GM21619 (cell line): Measurements from ENCODE around the gene EPHA8.

Experiments used
- ATAC-seq: cut with Tn5 transposase; IDR thresholded peaks from one replicate; pipeline ENCODE4 v1.9.1; 2021; ENCODE audit not compliant: unreplicated experiment

The EPHA8 gene

DNA sequence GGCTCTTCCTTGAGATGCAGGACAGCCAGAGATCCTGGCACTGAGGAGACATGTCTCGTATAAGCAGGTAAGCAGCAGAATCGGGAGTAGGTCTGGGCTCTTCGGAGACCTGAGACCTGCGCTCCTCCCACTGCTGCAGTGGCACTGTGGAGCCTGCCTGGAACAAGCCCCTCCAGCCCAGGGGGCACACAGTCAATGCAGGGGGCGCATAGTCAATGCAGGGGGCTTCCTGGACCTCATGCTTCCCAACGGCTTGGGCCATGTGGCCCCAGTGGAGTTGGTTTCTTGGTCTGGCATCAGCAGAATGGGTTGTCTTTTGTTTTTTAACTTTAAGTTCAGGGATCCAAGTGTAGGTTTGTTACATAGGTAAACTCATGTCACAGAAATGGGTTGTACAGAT is 27.9 kb upstream of the EPHA8 start:
- ATAC-seq: no peak

DNA sequence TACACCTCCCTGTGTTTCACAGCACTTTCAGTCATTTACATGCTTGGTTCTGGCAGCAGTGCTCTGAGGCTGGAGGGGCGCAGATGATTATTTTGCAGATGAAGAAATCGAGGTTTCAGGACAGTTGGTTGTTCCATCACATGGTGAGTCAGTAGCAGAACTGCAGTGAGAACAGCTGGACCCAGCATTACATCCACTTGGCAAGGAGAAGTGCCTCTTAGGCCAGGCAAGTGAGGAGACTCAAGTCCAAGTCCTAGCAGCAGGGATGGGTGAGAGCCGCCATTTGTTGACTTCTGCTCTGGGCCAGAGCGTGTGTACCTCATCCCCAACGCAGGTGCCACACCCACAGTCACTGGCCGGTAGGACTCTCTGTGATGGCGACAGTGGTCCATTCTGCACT is 26.8 kb upstream of the EPHA8 start:
- no peak for ATAC-seq

DNA sequence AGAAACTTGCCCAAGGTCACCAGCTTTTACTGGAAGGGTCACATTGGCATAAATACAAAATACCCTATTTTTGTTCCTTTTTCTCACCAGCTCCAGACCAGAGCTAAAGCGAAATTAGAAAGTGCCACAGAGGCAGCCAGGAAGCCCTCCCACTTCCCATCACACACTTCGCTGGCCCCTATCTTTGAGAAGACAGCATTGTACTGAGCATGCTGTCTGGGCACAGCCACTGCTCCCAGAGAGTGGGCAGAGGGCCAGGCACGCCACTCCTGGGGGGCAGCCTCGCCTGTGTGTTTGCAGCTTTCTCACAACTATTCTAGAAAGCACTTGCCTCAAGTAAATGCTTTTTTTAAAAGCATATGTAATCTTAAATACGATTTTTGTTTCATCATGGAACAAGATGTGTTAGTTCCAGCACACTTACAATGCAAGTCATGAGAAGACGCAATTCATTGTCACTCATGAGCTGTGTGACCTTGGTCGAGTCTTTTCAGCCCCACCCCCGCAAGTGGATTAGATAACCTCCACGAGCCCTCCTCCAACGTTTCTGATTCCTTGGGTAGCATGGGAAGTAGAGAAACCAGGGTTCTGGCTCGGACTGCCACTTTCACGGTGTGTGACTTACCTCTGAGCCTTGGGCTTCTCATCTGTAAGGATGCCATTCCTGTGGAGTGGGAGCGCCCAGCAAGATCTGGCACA is 25.7 kb upstream of the EPHA8 start:
- no peak for ATAC-seq

DNA sequence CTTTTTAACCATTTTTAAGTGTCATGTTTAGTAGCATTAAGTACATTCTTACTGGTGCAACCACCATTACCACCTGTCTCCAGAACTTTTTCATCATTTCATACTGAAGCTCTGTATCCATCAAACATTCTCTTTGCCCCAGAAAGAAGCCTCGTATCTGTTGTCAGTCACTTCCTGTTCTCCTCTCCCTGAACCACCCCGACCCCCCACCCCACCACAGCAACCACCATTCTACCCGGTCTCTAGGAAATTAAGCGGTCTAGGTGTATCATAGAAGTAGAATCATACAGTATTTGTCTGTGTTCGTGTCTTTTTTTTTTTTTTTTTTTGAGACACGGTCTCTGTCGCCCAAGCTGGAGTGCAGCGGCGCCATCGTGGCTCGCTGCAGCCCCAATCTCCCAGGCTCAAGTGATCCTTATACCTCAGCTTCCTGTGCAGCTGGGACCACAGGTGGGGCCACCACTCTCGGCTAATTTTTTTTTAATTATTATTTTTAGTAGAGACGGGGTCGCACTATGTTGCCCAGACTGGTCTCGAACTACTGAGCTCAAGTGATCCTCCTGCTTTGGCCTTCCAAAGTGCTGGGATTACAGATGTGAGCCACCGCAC is 23.7 kb upstream of the EPHA8 start:
- ATAC-seq: no peak

DNA sequence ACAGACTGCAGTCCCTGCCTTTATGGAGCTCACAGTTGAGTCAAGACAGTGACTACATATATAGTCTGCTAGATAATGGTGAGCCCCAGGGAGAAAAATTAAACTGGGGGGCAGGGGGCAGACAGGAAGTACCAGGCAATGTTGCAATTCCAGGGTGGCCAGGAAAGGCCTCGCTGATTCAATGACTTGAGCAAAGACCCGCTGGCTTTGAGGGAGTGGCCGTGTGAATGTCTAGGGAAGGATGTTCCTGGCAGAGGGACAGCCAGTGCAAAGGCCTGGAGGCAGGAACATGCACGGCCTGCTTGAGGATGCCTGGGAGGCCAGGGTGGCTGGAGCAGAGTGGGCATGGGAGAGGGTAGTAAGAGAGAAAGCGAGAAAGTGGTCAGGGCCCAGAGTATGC is 23.0 kb upstream of the EPHA8 start:
- ATAC-seq: no peak

DNA sequence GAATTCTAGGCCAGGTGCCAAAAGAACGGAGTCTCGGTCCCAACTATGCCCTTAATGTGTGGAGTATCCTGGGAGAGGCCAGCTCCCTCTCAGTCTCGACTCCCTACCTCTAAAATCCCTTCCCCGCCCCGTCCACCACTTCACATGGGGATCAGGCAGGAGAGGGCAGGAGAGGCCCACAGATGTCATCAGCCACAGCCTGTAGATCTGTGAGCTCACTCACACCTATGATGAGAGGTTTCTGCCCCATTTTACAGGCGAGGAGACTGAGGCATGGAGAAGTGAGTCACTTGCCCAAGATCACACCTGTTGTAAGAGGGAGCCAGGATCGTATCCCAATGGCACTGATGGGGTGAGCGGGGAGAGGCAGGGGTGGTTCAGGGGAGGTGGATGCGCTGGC is 20.4 kb upstream of the EPHA8 start:
- no peak for ATAC-seq

DNA sequence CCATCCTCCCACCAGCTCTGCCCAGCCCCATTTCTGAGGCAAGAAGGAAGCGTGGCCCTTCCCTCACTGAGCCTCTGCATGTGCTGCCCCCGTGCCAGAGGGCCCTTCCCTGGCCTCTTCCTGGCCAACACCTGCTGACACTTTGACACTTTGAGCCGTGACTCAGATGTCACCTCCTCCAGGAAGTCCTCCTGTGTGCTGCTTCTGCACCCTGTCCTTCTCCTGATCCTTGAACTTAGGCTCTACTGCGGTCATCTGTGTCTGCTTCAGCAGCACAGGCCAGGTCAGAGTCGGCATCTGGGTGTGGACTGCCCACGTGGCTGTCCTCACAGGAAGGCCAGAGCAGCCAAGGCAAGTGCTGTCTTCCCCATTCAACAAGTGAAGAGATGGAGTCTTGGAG is 19.6 kb upstream of the EPHA8 start:
- no peak for ATAC-seq

DNA sequence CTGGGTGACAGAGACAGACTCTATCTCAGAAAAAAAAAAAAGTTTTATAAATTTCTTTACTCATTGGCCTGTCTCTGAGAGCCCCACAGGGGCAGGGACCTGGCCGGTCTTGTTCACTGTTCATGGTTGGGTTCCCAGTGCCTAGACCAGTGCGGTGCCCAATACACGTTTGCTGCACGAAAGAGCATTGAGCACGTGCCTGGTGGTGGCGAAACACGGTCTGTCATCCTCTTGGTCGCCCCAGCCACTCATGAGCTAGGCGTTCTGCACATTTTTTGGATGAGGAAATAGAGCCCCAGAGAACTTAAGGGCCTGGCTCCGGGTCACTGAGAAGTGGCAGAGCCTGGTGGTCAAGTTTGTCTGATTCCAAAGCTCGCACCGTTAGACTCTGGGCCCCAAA is 18.7 kb upstream of the EPHA8 start:
- no peak for ATAC-seq

DNA sequence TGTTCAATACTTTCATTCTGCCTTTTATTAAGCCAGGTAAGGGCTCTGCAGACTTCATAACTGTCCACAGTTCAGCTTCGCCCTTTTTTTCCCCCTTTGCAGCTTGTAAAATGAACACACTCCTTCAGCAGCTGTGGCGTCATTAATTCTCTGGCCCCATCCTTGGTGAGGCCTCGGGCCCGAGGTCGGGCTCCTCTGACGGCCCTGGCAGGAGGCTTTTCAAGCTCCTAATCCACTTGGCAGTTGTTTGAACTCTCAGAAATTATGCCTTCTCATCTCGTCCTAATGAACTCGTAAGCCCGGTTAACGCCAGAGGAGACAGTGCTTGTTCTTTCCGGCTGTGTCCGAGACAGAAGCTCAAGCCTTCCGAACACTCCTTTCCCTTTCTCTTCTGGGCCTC is 18.1 kb upstream of the EPHA8 start:
- no peak for ATAC-seq

DNA sequence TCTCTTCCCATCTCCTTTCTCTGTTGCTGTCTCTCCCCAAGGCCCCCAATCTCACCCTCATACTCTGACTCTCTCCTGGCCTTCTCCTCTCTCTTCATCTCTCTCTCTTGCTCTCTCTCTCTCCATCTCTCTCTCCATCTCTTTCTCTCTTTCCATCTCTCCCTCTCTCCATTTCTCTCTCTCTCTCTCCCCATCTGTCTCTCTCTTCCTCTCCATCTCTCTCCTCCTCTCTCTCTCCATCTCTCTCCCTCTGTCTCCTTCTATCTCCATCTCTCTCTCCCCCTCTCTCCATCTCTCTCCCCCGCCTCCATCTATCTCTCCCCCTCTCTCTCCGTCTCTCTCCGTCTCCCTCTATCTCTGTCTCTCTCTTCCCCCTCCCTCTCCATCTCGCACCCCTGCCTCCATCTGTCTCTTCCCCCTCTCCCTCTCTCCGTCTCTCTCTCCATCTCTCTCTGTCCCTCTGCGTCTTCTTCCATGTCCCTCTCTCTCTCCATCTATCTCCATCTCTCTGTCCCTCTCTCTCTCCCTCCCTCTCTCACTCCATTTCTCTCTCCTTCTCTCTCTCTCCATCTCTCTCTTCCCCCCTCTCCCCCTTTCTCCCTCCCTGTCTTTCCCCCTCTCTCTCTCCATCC is 16.0 kb upstream of the EPHA8 start:
- no peak for ATAC-seq

DNA sequence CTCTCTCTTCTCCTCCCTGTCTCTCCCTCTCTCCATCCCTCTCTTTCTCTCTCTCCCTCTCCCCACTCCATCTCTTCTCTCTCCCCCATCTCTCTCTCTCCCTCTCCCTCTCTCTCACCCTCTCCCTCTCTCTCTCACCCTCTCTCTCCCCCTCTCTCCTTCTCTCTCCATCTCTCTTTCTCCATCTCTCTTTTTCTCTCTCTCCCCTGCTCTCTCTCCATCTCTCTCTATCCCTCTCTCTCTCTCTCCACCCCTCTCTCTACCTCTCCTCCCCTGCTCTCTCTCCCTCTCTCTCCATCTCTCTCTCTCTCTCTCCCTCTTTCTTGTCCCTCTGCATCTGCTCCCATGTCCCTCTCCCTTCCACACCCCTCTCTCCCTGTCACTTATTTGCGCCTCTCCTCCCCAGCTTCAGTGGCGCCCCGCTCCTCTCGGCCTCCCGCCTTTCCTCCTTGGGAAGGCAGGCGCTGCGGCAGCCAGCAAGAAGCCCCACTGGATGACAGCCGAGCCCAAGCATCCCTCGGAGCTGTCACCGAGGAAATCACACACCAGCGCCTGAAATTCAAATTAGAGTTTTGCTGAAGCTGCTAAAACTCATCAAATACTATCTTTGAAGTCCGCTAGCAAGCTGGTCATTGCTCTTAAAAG is 15.3 kb upstream of the EPHA8 start:
- ATAC-seq: no peak

DNA sequence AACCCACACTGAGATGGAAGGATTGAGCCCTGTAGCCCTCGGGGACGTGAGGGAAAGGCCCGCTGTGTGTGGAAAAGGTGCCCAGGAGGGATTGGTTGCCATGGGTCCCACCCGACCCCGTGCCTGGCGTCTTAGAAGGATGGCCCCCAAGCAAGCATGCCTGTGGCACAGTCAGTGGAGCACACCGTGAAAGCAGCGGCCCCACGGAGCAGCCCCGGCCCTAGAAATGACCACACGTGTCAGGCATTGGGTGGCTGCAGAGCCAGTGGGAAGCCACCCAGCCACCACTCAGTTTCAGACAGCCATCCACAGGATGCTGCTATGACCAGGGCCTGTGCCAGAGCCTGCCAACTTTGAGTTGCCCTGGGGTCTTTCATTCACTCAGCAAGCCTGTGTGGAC is 13.3 kb upstream of the EPHA8 start:
- no peak for ATAC-seq

DNA sequence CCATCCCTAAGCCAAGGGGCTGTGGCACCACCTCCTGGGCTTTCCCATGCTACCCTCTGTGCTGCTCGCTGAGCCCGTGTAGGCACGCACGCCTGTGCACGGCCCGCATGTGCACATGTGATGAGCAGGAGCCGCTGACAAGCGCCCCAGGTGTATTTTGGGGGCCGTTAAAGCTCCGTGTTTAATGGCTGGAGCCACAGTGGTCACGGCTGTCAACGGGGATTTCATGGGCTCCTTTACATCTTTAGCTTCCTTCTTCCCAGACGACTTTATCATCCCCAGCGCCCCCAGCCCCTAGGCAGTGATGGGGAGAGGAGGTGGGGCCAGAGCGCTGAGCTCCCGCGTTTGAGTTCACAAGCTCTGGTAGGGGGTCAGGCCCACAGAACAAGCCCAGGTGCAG is 11.7 kb upstream of the EPHA8 start:
- no peak for ATAC-seq

DNA sequence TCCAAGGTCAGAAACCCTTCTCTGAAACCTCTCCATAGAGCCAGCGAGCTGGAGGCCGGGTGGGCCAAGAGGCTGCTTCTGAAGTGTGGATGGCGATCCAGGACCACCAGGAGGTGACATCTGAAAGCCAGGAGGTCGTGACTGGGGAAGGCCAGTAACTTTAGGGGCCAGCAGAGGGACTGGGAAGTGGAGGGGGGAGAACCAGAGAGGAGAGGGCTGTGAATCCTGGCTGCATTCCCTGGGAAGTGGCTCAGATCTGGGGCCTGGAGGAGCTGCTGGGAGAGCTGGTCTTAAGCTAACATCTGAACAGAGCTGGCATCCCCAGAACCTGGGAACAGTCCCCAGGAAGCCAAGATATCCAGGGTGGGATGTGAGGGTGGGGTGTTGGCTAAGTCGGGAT is 11.3 kb upstream of the EPHA8 start:
- no peak for ATAC-seq

DNA sequence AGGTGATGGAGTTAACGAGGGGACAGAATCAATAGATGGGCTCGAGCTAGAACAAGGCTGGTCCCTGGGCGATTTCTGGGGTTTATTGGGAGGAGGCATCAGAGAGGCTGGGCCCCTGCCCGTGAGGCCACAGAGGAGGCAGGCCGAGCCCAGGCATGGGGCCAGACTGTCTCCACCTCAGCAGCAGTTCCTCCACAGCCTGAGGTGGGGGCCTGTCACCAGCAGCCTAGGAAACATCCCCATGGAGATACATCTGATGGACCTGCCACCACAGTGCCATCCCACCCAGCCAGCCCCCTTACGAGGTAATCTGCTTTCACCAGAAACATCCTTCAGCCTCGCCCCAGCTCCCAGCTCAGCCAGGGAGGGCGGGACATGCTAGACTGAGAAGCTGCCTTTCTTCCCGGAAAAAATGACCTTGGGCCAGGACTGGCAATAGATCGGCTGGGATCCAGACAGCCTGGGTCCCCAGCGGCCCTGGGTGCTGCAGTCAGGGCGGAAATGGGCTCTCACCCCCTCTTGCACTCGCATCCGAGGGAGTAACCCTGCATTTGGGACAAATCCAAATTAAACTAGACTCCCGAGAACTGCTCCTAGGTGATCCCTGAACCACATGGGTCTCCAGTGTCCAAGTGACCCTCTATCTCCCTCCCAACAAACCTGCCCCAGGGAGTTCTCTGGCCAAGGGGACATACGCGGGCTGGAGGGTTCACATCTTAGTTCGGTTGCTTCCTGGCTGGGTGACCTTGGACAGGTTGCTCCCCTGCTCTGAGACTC is 10.0 kb upstream of the EPHA8 start:
- no peak for ATAC-seq

DNA sequence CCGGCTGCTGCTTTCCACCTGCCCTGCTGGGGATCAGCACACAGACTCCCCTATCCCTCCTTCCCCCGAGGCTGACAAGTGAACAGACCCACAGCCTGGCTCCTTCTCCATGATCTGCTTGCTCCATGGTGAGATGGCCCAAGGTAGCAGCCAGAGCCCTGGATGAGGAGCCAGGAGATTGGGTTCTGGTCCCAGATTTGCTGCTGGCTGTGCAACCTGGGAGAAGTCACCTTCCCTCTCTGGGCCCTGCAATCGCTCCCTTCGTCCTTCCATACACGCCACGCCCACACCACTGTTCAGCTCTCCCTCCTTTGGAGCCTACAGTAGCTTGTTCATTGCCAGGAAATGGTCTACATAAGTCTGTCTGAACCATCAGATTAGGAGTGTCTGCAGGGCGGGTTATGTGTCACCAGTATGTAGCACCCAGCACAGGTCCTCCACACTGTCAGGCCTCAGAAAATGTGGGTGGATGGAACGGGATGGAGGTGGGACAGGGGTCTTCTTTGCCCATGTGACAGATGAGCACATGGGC is 9.2 kb upstream of the EPHA8 start:
- ATAC-seq: no peak

DNA sequence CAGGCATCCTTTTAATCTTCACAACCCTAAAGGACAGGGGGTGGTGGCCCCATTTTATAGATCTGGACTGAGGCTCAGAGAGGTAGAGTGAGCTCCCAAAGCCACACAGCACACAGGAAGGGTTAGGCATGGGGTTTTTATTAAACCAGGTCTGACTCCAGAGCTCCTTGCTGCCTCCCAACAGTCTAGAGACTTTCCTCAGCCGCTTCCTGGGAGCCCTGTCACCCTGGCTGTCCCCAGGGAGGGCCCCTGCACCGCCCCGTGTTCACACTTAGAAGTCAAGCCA is 8.0 kb upstream of the EPHA8 start:
- ATAC-seq: no peak

DNA sequence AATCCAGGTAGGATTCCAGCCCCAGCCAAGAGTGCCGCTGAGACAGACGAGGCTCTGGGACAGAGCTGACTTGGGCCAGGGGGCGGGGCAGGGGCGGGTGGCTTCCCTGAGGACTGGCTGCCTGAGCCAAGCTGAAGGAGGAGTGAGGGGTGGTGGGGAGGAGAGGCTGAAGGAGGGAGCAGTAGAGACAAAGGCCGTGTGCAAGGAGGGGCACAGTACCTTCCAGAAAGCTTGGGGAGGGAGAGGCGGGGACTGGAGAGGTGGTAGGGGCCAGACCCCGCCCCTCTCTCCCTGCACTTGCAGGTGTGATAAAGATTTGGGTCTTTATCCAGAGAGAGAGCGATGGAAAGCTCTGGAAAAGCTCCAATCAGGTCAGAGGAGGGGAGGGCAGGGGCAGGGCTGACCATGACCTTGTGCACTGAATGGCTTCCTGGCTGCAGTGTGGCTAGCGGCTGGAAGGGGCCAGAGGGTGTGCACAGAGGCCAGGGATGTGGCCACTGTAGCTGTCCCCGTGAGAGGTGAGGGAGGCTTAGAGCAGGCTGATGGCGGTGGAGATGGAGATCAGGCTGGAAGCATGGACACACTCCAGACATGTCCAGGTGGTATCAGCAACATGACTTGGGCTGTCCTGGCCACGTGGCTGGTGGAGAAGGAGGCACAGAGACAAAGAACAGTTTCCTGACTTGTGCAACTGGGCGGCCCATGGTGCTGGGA is 6.7 kb upstream of the EPHA8 start:
- no peak for ATAC-seq

DNA sequence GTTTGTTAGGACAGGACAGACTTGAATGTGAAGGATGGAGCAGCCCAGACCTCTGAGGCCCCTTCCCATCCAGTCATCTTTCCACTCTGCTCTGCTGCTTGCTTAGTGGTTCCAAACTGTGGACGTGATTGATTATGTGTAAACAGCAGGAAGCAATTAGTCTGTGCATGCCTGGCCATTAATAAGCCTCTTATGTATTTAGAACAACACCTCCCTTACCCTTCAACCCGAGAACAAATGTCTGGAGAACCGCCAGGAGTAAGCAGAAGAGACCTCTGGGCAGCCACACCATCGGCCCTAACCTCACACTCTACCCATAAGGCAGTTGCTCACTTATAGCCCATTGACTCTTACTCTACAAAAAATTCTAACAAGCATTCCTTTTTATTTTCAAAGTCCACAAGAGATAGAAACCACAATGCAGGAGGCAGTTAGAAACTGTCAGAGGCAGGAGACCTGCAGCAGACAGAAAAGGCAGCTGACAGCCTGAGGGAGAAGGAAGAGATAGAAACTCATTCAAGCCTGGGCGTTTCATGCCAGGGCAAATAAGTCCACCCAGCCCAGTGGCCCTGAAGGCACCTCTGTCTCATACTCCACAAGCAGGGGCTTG is 5.8 kb upstream of the EPHA8 start:
- ATAC-seq: no peak
